BJ (cell line): ENCODE results near the gene PPP2CA. TPM values are rescaled to one million over a fixed set of nuclear protein-coding genes. Genes with fewer than 3 reads are reported as not detected.

Experiments used
- CTCF ChIA-PET: fragments of 350-600 bp; formaldehyde crosslinking; extraction: SDS; loops from one replicate; lab custom pipeline; 2021; ENCODE audit warnings: antibody characterized with exemption, inconsistent platforms; lab: Yijun Ruan, JAX
- POLR2A ChIA-PET: fragments of 300-600 bp; sonication (Branson Sonifier 250); formaldehyde crosslinking; extraction: SDS; loops from one replicate; lab custom pipeline; 2021; ENCODE audit warnings: antibody characterized with exemption; lab: Charles Lee
- DNase-seq: peaks from one replicate; pipeline ENCODE4 v3.0.0-alpha.2; 2011; ENCODE audit warnings: low read depth
- H3K27me3 ChIP-seq: 2 replicates; pipeline ENCODE4 v1.6.0; 2011; ENCODE audit warnings: low read length; ENCODE audit not compliant: control insufficient read depth, insufficient read depth
- H3K36me3 ChIP-seq: 2 replicates; pipeline ENCODE4 v1.5.1; 2011; ENCODE audit warnings: low read length; ENCODE audit not compliant: control insufficient read depth, insufficient read depth
- H3K4me3 ChIP-seq: 2 replicates; pipeline ENCODE4 v1.5.1; 2011; ENCODE audit warnings: low read depth, mild to moderate bottlenecking, control low read depth, low read length
- CTCF ChIP-seq: IDR thresholded peaks from 2 replicates; pipeline ENCODE4 v1.5.1; 2011; ENCODE audit warnings: low read depth, mild to moderate bottlenecking, control low read depth, inconsistent platforms, low read length, moderate library complexity; ENCODE audit not compliant: insufficient read depth
- polyA plus RNA-seq: library from polyadenylated mRNA; depleted of rRNA; stranded (reverse); fragments of >200 nt; gene quantifications from 2 replicates; pipeline ENCODE4 v1.2.3, GENCODE V29; 2011

PPP2CA gene
- polyA plus RNA-seq, 1 experiment: 77.1 TPM

GRCh38 chr5:134195666-134196065 lies 30.2 kb downstream of the PPP2CA start:
- Histone ChIP-seq H3K4me3 (no peak overlapping the region), H3K27me3 (no peaks in the 10 kb centered on the region), H3K36me3 (peaks cover 1% of the 10 kb centered on the region; the same call in 1 of the 2 replicates)
- ChIA-PET POLR2A (no interaction called here), CTCF (interaction anchor here (1.4 to 5.3 kb wide), 3 partner anchors 12 to 94 kb away, joined by 4 to 24 read pairs (median 4); no protein-coding TSS in a partner anchor)
- TF ChIP-seq CTCF: no peak
- DNase-seq: no peak

GRCh38 chr5:134189031-134189430 lies 36.8 kb downstream of the PPP2CA start:
- POLR2A ChIA-PET: no interaction called here
- no peak overlapping the region for H3K4me3 ChIP-seq
- TF ChIP-seq CTCF: no peak
- no peaks in the 10 kb centered on the region for H3K27me3 ChIP-seq
- H3K36me3 ChIP-seq: no peaks in the 10 kb centered on the region
- DNase-seq: no peak
- CTCF ChIA-PET: interaction anchor here (1.4 to 13.5 kb wide), 3 partner anchors 13 to 398 kb away, joined by 3 to 277 read pairs (median 5); no protein-coding TSS in a partner anchor

- TF ChIP-seq CTCF: no peak
- no peak for DNase-seq
- ChIA-PET CTCF (interaction anchor here (1.0 to 13.5 kb wide), 6 partner anchors 11 to 399 kb away, joined by 3 to 277 read pairs (median 5); partner anchors contain the start of gene SKP1), POLR2A (no interaction called here)
- no peak overlapping the region for H3K4me3 ChIP-seq
- H3K27me3 ChIP-seq: no peaks in the 10 kb centered on the region
- no peaks in the 10 kb centered on the region for H3K36me3 ChIP-seq
These were observed 37.8 kb downstream of the PPP2CA start for GRCh38 chr5:134188092-134188491.

GRCh38 chr5:134184155-134185135 lies 41.4 kb downstream of the PPP2CA start:
- POLR2A ChIA-PET: interaction anchor here (0.6 kb wide), 1 partner anchor 8 kb away, joined by 3 read pairs; the partner anchor contains the start of gene SKP1
- H3K4me3 ChIP-seq: no peak overlapping the region
- CTCF ChIA-PET: interaction anchor here (0.6 to 13.5 kb wide), 24 partner anchors 8 to 1715 kb away, joined by 3 to 277 read pairs (median 4); partner anchors contain the start of gene PPP2CA
- H3K36me3 ChIP-seq: no peaks in the 10 kb centered on the region
- no peak for DNase-seq
- H3K27me3 ChIP-seq: no peaks in the 10 kb centered on the region
- TF ChIP-seq CTCF: peak; percentile 96

- H3K4me3 ChIP-seq: no peak overlapping the region
- DNase-seq: no peak
- H3K36me3 ChIP-seq: no peaks in the 10 kb centered on the region
- POLR2A ChIA-PET: no interaction called here
- CTCF ChIA-PET: interaction anchor here (0.7 to 13.5 kb wide), 14 partner anchors 11 to 396 kb away, joined by 3 to 277 read pairs (median 5); partner anchors contain the start of gene PPP2CA
- no peaks in the 10 kb centered on the region for H3K27me3 ChIP-seq
- no peak for TF ChIP-seq CTCF
These were observed 42.4 kb downstream of the PPP2CA start for GRCh38 chr5:134183481-134183880.
